HG03575 (cell line): ENCODE measurements around the gene SNN.

Experiments
- ATAC-seq: cut with Tn5 transposase; IDR thresholded peaks from one replicate; pipeline ENCODE4 v1.9.1; 2021; ENCODE audit not compliant: unreplicated experiment, insufficient number of reproducible peaks, low FRiP score; ENCODE audit errors: extremely low read depth

Gene SNN

GRCh38 chr16:11660565-11660964, 7.7 kb upstream of the SNN start:
- no peak for ATAC-seq

- ATAC-seq: no peak
Measured at GRCh38 chr16:11662582-11662981, 5.7 kb upstream of the SNN start.

- ATAC-seq: no peak
Measured at GRCh38 chr16:11665071-11665491, 3.2 kb upstream of the SNN start.

GRCh38 chr16:11666103-11667055, 1.9 kb upstream of the SNN start:
- ATAC-seq: no peak

- no peak for ATAC-seq
Measured at GRCh38 chr16:11667221-11667823, 933 bp upstream of the SNN start.

GRCh38 chr16:11668623-11669379, 546 bp downstream of the SNN start:
- no peak for ATAC-seq

- ATAC-seq: no peak
Measured at GRCh38 chr16:11669380-11670146, 1.3 kb downstream of the SNN start.

GRCh38 chr16:11670171-11671131, 2.2 kb downstream of the SNN start:
- ATAC-seq: no peak

GRCh38 chr16:11671271-11671670, 3.0 kb downstream of the SNN start:
- no peak for ATAC-seq

GRCh38 chr16:11671676-11672075, 3.4 kb downstream of the SNN start:
- ATAC-seq: no peak

GRCh38 chr16:11672206-11673090, 4.2 kb downstream of the SNN start:
- ATAC-seq: no peak

GRCh38 chr16:11673091-11674000, 5.1 kb downstream of the SNN start:
- ATAC-seq: no peak

GRCh38 chr16:11674001-11674817, 6.0 kb downstream of the SNN start:
- no peak for ATAC-seq

GRCh38 chr16:11674818-11675560, 6.7 kb downstream of the SNN start:
- no peak for ATAC-seq
